Ovary (tissue), 3 donors: ENCODE data around the gene MOSMO.

Experiments
- EP300 ChIP-seq: sonication (generic); formaldehyde crosslinking; IDR thresholded peaks from one replicate; pipeline ENCODE4 v1.6.1; 2017; ENCODE audit warnings: antibody characterized with exemption
- POLR2A ChIP-seq: fragments of 450-650 bp; IDR thresholded peaks from one replicate; pipeline ENCODE4 v1.6.1; 2017; ENCODE audit warnings: antibody characterized with exemption, mild to moderate bottlenecking, moderate library complexity
- TF ChIP-seq, protein P1 (sequence below), 3 donors: fragments of 450-650 bp in 2 of 3; fragments of 200-600 bp in 1 of 3; IDR thresholded peaks; one replicate each; pipeline versions ENCODE4 v1.5.1 to v1.8.0; 2016 to 2022; ENCODE audit warnings: antibody characterized with exemption in 3 of 3, mild to moderate bottlenecking in 1 of 3
- donor health status: DM: no; HTN: no; CAD: no.

DNA sequence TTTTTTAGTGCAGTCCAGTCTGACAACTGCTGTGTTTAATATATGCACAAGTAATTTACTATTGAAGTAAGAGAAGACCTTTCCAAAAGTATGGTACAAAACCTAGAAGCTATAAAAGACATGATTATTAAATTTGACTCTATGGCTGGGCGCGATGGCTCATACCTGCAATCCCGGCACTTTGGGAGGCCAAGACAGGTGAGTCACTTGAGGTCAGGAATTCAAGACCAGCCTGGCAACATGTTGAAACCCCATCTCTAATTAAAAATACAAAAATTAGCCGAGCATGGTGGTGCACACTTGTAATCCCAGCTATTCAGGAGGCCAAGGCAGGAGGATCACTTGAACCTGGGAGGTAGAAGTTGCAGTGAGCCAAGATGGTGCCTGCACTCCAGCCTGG lies 43.1 kb downstream of the MOSMO start:
- TF ChIP-seq, protein P1, sequence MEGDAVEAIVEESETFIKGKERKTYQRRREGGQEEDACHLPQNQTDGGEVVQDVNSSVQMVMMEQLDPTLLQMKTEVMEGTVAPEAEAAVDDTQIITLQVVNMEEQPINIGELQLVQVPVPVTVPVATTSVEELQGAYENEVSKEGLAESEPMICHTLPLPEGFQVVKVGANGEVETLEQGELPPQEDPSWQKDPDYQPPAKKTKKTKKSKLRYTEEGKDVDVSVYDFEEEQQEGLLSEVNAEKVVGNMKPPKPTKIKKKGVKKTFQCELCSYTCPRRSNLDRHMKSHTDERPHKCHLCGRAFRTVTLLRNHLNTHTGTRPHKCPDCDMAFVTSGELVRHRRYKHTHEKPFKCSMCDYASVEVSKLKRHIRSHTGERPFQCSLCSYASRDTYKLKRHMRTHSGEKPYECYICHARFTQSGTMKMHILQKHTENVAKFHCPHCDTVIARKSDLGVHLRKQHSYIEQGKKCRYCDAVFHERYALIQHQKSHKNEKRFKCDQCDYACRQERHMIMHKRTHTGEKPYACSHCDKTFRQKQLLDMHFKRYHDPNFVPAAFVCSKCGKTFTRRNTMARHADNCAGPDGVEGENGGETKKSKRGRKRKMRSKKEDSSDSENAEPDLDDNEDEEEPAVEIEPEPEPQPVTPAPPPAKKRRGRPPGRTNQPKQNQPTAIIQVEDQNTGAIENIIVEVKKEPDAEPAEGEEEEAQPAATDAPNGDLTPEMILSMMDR (IDR thresholded peaks at IDR 0.05): no peak
- no peak for TF ChIP-seq POLR2A
- TF ChIP-seq EP300: no peak
